GM19193 (cell line): ENCODE data around the gene ETV6.

Experiments used
- POLR2A ChIP-seq: IDR thresholded peaks from 4 replicates; pipeline ENCODE4 v1.6.1; 2011; ENCODE audit not compliant: insufficient read depth, insufficient read length; ENCODE audit errors: extremely low read depth

ETV6 gene

DNA sequence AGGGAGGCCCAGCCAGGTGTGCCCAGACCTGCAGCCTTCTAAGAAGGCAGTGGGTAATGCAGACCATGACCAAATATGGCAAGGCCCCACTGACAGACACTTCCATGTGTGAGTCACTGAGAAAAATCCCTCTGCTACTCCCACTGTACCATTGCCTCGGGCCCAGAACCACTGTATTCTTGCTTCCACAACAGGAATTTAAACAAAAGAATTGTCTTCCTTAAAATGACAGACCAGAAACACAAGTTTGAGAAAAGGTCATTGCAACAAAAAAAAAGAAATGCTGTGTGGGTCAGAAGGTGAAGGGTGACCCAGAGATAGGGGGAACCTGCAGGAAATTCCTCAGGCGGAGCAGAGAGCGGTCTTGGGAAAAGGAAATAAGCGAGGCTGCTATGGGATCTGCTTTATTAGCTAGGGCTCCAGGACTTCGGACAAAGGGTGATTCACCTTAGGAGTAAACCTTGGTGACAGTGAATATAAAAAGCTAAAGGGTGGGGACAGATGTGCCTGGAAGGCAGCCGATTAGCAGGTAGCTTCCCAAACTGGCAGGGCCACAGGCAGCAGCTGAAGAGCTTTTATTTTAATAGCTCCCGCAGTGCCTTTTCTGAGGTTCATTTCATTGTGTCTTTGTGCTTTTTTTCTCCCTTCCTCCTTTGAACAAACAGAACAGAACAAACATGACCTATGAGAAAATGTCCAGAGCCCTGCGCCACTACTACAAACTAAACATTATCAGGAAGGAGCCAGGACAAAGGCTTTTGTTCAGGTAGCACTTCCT is 236.0 kb downstream of the ETV6 start:
- TF ChIP-seq POLR2A = no peak

DNA sequence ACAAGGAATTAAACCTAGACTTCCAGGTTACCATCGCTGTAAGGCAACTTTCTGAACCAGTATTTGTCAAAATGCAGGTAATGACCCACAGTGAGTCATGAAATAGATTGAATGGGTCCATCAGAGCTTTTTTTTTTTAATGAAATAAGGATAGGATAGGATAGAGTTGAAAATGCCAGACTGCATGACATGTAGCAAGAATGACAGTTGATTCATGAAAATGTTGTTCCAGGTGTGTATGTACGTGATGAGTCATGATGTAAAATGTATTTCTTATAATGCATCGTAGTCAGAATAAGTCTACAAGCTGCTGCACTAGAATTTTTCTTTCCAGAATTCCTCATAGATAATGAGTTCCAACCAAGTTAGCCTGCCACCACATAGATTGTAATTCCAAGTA is 236.9 kb downstream of the ETV6 start:
- no peak for TF ChIP-seq POLR2A

DNA sequence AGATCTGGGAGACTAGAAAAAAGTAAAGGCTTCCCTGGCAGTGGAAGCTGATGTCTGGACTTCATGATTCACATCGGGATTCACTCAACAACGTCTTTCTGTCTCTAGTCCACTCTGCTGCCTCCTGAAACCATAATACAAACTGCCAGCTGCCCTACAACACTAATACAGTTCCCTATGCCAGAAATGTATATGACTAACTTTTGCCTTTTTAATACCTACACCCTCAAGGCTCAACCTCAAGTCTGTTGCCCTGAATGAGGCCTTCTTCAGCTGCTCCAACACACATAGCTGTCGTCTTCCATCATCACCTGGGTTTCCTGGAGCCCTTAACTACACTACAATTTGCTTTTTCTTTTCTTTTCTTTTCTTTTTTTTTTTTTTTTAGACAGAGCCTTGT is 238.6 kb downstream of the ETV6 start:
- TF ChIP-seq POLR2A = no peak

GRCh38 chr12:11891346-11891745 is 241.9 kb downstream of the ETV6 start:
- no peak for TF ChIP-seq POLR2A

DNA sequence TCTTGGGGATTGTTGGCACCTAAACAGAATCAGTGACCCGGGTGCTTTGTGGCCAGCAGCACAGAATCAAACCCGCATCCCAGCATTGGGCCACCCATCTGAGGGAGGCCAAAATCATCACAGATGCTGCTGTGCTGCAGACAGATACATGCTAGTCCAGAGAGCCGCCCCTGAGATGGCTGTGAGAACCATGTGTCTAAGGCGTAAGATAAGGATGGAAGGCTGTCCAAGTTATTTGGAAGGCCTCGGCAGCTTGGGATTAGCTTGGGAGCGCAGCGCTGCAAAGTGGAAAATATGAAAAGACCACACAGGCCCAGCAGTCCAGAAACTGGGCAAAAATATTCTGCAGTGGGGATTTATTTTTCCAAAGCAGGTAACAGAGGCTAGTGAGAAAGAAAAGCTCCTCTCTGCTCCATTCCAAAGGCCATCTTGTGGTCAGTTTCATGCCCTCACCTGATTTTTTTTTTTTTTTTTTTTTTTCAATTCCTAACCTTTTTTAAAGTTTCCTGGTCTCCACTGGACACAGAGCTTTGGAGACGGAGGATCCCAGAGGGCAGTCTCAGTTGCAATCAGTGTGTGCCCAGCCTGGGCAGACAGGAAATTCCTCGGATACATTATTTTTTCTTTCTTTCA is 242.4 kb downstream of the ETV6 start:
- no peak for TF ChIP-seq POLR2A

- no peak for TF ChIP-seq POLR2A
Observed at GRCh38 chr12:11893998-11894397, 244.5 kb downstream of the ETV6 start.

DNA sequence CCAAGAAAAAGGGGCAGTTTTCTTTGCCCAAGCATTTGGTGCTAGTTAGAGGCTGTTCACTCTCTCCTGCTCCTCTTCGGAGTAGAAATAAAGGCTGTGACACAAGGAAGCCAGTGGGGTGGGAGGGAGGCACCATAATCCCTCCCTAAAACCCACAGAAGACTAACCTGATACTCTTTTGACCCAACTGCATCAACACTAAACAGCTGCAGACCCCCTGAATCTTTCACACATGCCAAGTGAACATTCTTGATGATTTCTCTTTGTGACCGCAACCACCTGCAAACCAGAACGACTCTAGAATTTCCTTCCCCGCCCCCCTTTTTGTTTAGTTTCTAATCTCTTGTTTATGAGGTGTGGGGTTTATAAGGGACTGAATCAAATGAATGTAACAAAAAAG is 245.4 kb downstream of the ETV6 start:
- no peak for TF ChIP-seq POLR2A

DNA sequence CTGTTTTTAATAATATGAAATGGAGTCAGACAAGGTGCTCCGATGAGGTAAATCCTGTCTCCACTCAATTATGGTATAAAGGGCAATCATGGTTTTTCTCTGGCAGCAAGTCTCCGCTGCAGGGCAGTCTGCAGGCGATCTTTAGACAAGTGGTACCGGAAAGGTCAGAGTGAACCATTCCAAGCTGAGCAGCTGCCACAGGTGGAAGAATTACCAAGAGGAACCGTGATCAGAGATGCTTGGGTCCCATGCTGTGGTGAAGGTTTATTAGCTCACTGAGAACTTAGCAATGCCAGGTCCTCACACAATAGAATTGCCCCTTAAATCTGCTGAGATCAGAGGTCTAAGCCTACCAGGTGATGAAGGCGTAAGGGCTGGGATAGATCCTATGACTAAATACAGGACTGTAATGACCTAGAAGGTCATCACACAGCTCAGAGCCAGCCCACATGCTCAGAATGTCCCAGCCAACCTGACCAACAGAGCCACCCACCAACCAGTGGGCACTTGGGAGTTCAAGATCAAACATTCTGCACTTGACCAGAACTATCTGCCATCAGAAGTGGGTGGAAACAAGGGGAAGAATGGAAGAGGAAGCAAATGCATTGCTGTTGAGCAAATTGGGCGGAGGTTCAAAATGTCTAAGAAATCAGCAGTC is 246.1 kb downstream of the ETV6 start:
- no peak for TF ChIP-seq POLR2A

DNA sequence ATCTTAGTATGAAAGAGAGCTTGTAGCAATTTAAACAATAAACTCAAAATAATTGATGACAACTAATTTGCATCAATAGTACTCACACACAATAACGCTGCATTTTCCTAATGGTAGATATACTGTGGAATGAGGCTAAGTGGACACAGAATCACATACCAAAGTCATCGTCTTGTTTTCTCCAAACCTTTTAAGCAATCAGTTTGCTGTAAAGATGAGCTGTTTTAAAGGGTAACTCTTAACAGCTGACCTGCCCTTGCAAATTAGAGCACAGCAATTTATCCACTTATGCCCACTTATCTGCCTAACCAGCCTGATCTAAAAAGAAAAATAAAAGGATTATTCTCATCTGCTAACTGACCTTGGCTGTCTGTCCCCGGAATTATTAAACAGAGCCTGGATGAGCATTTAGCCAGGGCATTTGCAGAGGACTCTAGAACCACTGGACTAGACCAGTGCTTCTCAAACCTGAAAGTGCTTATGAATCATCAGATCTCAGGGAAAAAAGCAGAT is 247.0 kb downstream of the ETV6 start:
- no peak for TF ChIP-seq POLR2A

GRCh38 chr12:11897923-11898322 is 248.4 kb downstream of the ETV6 start:
- TF ChIP-seq POLR2A = no peak

DNA sequence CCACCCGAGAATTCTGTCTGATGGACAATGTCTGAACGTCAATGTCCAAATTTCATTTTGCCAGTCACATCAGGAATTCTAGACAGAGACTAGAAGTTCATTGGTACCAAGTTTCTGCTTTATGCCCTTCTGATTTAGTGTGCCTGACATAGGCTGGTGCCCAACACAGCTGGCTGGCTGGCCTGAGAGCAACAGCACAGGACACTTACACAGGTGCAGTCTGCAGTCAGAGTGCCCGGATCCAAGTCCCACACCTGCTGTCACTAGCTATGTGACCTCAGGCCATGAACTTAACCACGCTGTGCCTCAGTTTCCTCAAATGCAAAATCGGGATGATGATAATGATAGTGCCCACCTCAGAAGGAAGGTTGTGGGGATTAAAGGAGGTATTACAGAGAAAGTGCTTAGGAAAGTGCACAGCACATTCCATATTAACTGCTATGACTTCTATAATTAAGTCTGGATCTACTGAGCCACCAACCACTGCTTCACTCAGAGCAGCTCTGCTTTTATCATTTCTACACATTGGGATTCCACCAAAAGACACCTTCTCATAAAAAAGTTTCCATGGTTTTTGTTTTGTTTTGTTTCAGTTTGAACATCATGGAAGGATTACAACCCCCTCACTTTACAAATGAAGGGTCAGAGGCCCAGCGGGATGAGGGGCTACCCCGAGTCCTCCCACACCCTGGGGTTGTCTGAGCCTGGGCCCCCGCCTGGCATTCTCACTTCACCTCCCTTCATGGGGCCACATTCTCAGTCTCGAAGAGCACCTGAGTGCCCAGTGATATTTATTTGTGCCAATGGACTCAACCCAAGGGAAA is 252.4 kb downstream of the ETV6 start:
- TF ChIP-seq POLR2A = no peak

- TF ChIP-seq POLR2A = no peak
Observed at GRCh38 chr12:11902525-11902875, 253.0 kb downstream of the ETV6 start.

DNA sequence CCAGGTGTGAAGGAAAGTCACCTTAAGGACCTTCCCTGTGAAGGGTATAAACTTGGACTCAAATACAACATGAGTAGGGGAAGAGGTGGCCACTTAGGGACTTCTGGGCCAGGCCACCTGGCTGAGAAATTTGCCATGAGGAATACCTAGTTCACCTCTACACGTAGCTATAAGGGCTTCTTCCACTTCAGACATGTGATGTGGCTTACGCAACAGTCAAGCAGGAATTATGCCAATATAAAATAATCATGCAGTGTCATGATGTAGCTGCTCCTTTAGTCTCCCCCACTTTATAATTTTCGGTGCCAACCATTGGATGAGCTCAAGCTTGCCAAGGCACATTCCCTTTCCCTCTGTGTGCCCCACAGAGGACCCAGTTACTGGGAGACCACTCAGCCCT is 254.7 kb downstream of the ETV6 start:
- TF ChIP-seq POLR2A = no peak

GRCh38 chr12:11905534-11905933 is 256.1 kb downstream of the ETV6 start:
- TF ChIP-seq POLR2A = no peak

DNA sequence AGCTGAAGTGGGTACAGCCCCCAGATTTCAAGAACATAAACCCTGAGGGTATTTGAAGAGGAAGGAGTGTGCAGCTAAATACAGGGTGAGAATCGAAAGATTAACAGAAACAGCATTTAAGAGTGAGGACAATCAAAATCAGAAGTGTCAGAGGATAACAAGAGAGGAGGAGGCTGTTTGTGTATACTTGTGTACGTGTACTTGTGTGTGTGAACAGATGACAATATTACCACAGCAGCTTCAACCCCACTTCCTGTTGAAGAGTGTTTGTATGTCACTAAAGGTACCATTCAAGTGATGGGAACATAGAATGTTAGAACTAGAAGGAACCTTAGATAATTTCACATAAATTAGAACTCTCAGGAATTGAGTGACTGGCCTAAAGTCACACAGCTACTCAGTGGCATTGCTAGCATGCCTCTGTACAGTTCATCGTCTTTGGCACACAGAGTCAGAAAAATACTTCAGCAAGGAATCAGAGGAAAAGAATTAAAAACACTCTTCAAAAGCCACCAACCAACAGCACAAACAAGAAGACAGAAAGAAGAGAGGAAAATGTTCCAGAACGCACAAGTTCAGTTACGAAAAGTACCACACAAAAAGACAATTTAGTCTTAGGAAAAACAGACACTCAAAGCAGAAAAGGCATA is 256.9 kb downstream of the ETV6 start:
- no peak for TF ChIP-seq POLR2A

GRCh38 chr12:11907625-11908024 is 258.2 kb downstream of the ETV6 start:
- TF ChIP-seq POLR2A = no peak
